GM23248 (cell line): ENCODE measurements around the gene PPP1R2. TPM values are rescaled to one million over a fixed set of nuclear protein-coding genes. Genes with fewer than 3 reads are reported as not detected.

Experiments used
- DNase-seq: peaks from one replicate; pipeline ENCODE4 v3.0.0-alpha.2; 2015
- H2AFZ ChIP-seq: fragments of 200-600 bp; sonication (generic); 2 replicates; pipeline ENCODE4 v1.6.1; 2016; ENCODE audit warnings: antibody characterized with exemption
- H3F3A ChIP-seq: fragments of 200-600 bp; sonication (generic); 2 replicates; pipeline ENCODE4 v1.6.1; 2016; ENCODE audit warnings: mild to moderate bottlenecking, antibody characterized with exemption, mixed run types; ENCODE audit not compliant: insufficient read depth
- H3K27ac ChIP-seq: fragments of 200-600 bp; sonication (generic); 2 replicates; pipeline ENCODE4 v1.5.1; 2016; ENCODE audit warnings: mild to moderate bottlenecking
- H3K27me3 ChIP-seq: fragments of 200-600 bp; sonication (generic); replicated peaks from 2 replicates; pipeline ENCODE4 v1.6.1; 2016; ENCODE audit warnings: mild to moderate bottlenecking; ENCODE audit not compliant: insufficient read depth
- H3K36me3 ChIP-seq: fragments of 200-600 bp; sonication (generic); 2 replicates; pipeline ENCODE4 v1.6.1; 2016; ENCODE audit warnings: low read depth, mild to moderate bottlenecking
- H3K4me1 ChIP-seq: fragments of 200-600 bp; sonication (generic); 2 replicates; pipeline ENCODE4 v1.6.1; 2016; ENCODE audit warnings: mild to moderate bottlenecking; ENCODE audit not compliant: insufficient read depth
- H3K4me2 ChIP-seq: fragments of 200-600 bp; sonication (generic); one replicate; pipeline ENCODE4 v1.6.1; 2016; ENCODE audit warnings: mild to moderate bottlenecking; ENCODE audit not compliant: unreplicated experiment
- H3K4me3 ChIP-seq: fragments of 200-600 bp; sonication (generic); 2 replicates; pipeline ENCODE4 v1.5.1; 2016; ENCODE audit warnings: mild to moderate bottlenecking
- H3K79me2 ChIP-seq: fragments of 200-600 bp; sonication (generic); 2 replicates; pipeline ENCODE4 v1.6.1; 2016; ENCODE audit warnings: mild to moderate bottlenecking; ENCODE audit not compliant: insufficient read depth
- H3K9ac ChIP-seq: fragments of 200-600 bp; sonication (generic); 2 replicates; pipeline ENCODE4 v1.6.1; 2016; ENCODE audit warnings: mild to moderate bottlenecking
- H3K9me2 ChIP-seq: fragments of 200-600 bp; sonication (generic); 2 replicates; pipeline ENCODE4 v1.6.1; 2016; ENCODE audit warnings: mixed run types, mild to moderate bottlenecking, moderate library complexity; ENCODE audit not compliant: insufficient read depth
- H3K9me3 ChIP-seq: fragments of 200-600 bp; sonication (generic); one replicate; pipeline ENCODE4 v1.6.1; 2017; ENCODE audit warnings: low read depth
- H4K20me1 ChIP-seq: fragments of 200-600 bp; sonication (generic); 2 replicates; pipeline ENCODE4 v1.6.0; 2016; ENCODE audit not compliant: insufficient read depth
- EZH2 ChIP-seq: fragments of 200-600 bp; sonication (generic); IDR thresholded peaks from 2 replicates; pipeline ENCODE4 v1.6.1; 2018; ENCODE audit warnings: antibody characterized with exemption, mild to moderate bottlenecking; ENCODE audit not compliant: insufficient read depth, poor library complexity, severe bottlenecking
- EZH2phosphoT487 ChIP-seq: fragments of 200-600 bp; sonication (generic); IDR thresholded peaks from 2 replicates; pipeline ENCODE4 v1.6.1; 2018; ENCODE audit warnings: antibody characterized with exemption, moderate library complexity, mild to moderate bottlenecking, low read depth; ENCODE audit not compliant: insufficient read depth
- WGBS, 2 experiments: methylation state at CpG; one replicate each; pipeline ENCODE4 v1.1.6; 2015 to 2017; ENCODE audit warnings: low lambda C conversion rate in 2 of 2, low coverage in 1 of 2; ENCODE audit errors: missing lambda C conversion rate in 2 of 2; 5-methylcytosine and 5-hydroxymethylcytosine counted together
- in situ Hi-C: fragments of 300-500 bp; cut with MboI; formaldehyde crosslinking; loops from 2 replicates; pipeline ENCODE4 v1.15.0; 2020
- polyA plus RNA-seq: library from polyadenylated mRNA; unstranded; fragments of >200 nt; fragmentation: Nextera tagmentation; extraction: Ambion mirVana; gene quantifications from 2 replicates; pipeline ENCODE4 v1.2.1, GENCODE V29; 2016
- total RNA-seq: library from RNA; depleted of rRNA; stranded (reverse); fragments of >200 nt; shearing (Covaris generic); gene quantifications from 2 replicates; pipeline ENCODE4 v1.2.3, GENCODE V29; 2014

Gene PPP1R2
- total and polyA plus RNA-seq, 2 experiments from 2014 or later = 50.9 to 55.8 TPM

GRCh38 chr3:195559723-195560409 lies 16.7 kb upstream of the PPP1R2 start:
- Histone ChIP-seq H3K4me3 (no peak overlapping the region), H3K27me3 (peaks cover 6% of the 10 kb centered on the region), H3K9me3 (no peaks in the 10 kb centered on the region), H2AFZ (no peak overlapping the region), H3K4me1 (no peaks in the 10 kb centered on the region), H3K9me2 (no peaks in the 10 kb centered on the region), H4K20me1 (no peaks in the 10 kb centered on the region), H3K9ac (no peak overlapping the region), H3K79me2 (no peaks in the 10 kb centered on the region), H3K36me3 (no peaks in the 10 kb centered on the region), H3K4me2 (no peak overlapping the region), H3K27ac (no peak overlapping the region), H3F3A (no peaks in the 10 kb centered on the region)
- in situ Hi-C loops = no loop called here
- 75 to 79% methylated on average over 4 of the region's 4 CpGs for WGBS, 2 experiments
- TF ChIP-seq EZH2 (no peak), EZH2phosphoT487 (no peak)
- peak; percentile 14 for DNase-seq

- Histone ChIP-seq H3K27ac (no peak overlapping the region), H3K4me2 (no peak overlapping the region), H3K4me1 (no peaks in the 10 kb centered on the region), H4K20me1 (no peaks in the 10 kb centered on the region), H3K4me3 (no peak overlapping the region), H3K27me3 (peaks cover 6% of the 10 kb centered on the region), H2AFZ (no peak overlapping the region), H3K9ac (no peak overlapping the region), H3K36me3 (no peaks in the 10 kb centered on the region), H3K9me2 (no peaks in the 10 kb centered on the region), H3K79me2 (no peaks in the 10 kb centered on the region), H3K9me3 (no peaks in the 10 kb centered on the region), H3F3A (no peaks in the 10 kb centered on the region)
- in situ Hi-C loops = no loop called here
- TF ChIP-seq EZH2phosphoT487 = no peak
- no peak for TF ChIP-seq EZH2
- WGBS, 2 experiments = 36 to 37% methylated on average over 3 of the region's 3 CpGs
- peak; percentile 41 for DNase-seq
Observed at GRCh38 chr3:195558602-195559001, 15.5 kb upstream of the PPP1R2 start.

- no peak overlapping the region for H2AFZ ChIP-seq
- H3K9ac ChIP-seq = no peak overlapping the region
- no peak overlapping the region for H3K4me3 ChIP-seq
- DNase-seq = no peak
- in situ Hi-C loops = no loop called here
- WGBS, 2 experiments = 57 to 64% methylated on average over 4 of the region's 4 CpGs
- H3K36me3 ChIP-seq = no peaks in the 10 kb centered on the region
- H4K20me1 ChIP-seq = no peaks in the 10 kb centered on the region
- H3K27me3 ChIP-seq = peaks cover 6% of the 10 kb centered on the region
- no peaks in the 10 kb centered on the region for H3K4me1 ChIP-seq
- TF ChIP-seq EZH2 (no peak), EZH2phosphoT487 (no peak)
- no peaks in the 10 kb centered on the region for H3F3A ChIP-seq
- H3K9me2 ChIP-seq = no peaks in the 10 kb centered on the region
- no peaks in the 10 kb centered on the region for H3K9me3 ChIP-seq
- H3K27ac ChIP-seq = no peak overlapping the region
- H3K79me2 ChIP-seq = no peaks in the 10 kb centered on the region
- no peak overlapping the region for H3K4me2 ChIP-seq
Observed at GRCh38 chr3:195557322-195557721, 14.2 kb upstream of the PPP1R2 start.

- Histone ChIP-seq H3F3A (no peaks in the 10 kb centered on the region), H4K20me1 (no peaks in the 10 kb centered on the region), H2AFZ (no peak overlapping the region), H3K79me2 (no peaks in the 10 kb centered on the region), H3K9ac (no peak overlapping the region), H3K36me3 (no peaks in the 10 kb centered on the region), H3K4me2 (no peak overlapping the region), H3K27ac (no peak overlapping the region), H3K9me3 (no peaks in the 10 kb centered on the region), H3K4me3 (no peak overlapping the region), H3K4me1 (no peaks in the 10 kb centered on the region), H3K27me3 (peaks cover 6% of the 10 kb centered on the region), H3K9me2 (no peaks in the 10 kb centered on the region)
- in situ Hi-C loops = no loop called here
- 35 to 38% methylated on average over 10 of the region's 10 CpGs for WGBS, 2 experiments
- TF ChIP-seq EZH2 (no peak), EZH2phosphoT487 (no peak)
- peak; percentile 50 for DNase-seq
Observed at GRCh38 chr3:195556390-195556789, 13.3 kb upstream of the PPP1R2 start.
